Duodenal mucosa (tissue), 2 donors: ENCODE measurements around the gene PMVK.

Experiments used
- H3K27ac ChIP-seq: one replicate; pipeline ENCODE4 v1.7.0; 2013; ENCODE audit warnings: low read depth, low read length
- H3K27me3 ChIP-seq, 2 donors: one replicate each; pipeline ENCODE4 v1.7.0; 2013; ENCODE audit warnings: low read length in 2 of 2, control low read depth in 1 of 2; ENCODE audit not compliant: insufficient read depth in 2 of 2, control insufficient read depth in 1 of 2
- H3K36me3 ChIP-seq, 2 donors: one replicate each; pipeline ENCODE4 v1.7.0; 2013; ENCODE audit warnings: low read length in 2 of 2, control low read depth in 1 of 2; ENCODE audit not compliant: insufficient read depth in 2 of 2, control insufficient read depth in 1 of 2
- H3K4me1 ChIP-seq, 2 donors: one replicate each; pipeline ENCODE4 v1.7.0; 2013; ENCODE audit warnings: low read length in 2 of 2, control low read depth in 1 of 2; ENCODE audit not compliant: insufficient read depth in 2 of 2, control insufficient read depth in 1 of 2
- H3K4me3 ChIP-seq, 2 donors: one replicate each; pipeline ENCODE4 v1.7.0; 2013; ENCODE audit warnings: low read length in 2 of 2, low read depth in 1 of 2
- H3K9ac ChIP-seq, 2 donors: one replicate each; pipeline ENCODE4 v1.7.0; 2013; ENCODE audit warnings: low read length in 2 of 2, low read depth in 1 of 2
- H3K9me3 ChIP-seq, 2 donors: one replicate each; pipeline ENCODE4 v1.7.0; 2013; ENCODE audit warnings: low read length in 2 of 2, control low read depth in 1 of 2; ENCODE audit not compliant: control insufficient read depth in 1 of 2

PMVK gene

GRCh38 chr1:154880671-154881070 lies 55.8 kb downstream of the PMVK start:
- Histone ChIP-seq H3K9me3 (no peaks in the 10 kb centered on the region), H3K27me3 (no peaks in the 10 kb centered on the region), H3K27ac (no peak overlapping the region), H3K36me3 (no peaks in the 10 kb centered on the region), H3K4me1 (peaks cover 10 to 22% of the 10 kb centered on the region in 2 donors), H3K4me3 (no peak overlapping the region), H3K9ac (no peak overlapping the region)

GRCh38 chr1:154879038-154879421 lies 57.5 kb downstream of the PMVK start:
- H3K9ac ChIP-seq, result no peak overlapping the region
- peaks cover 10 to 15% of the 10 kb centered on the region in 2 donors for H3K4me1 ChIP-seq
- no peak overlapping the region for H3K4me3 ChIP-seq
- H3K27ac ChIP-seq, result no peak overlapping the region
- H3K36me3 ChIP-seq, result no peaks in the 10 kb centered on the region
- no peaks in the 10 kb centered on the region for H3K27me3 ChIP-seq
- no peaks in the 10 kb centered on the region for H3K9me3 ChIP-seq

- Histone ChIP-seq H3K4me3 (no peak overlapping the region), H3K9ac (no peak overlapping the region)
These were observed 58.0 kb downstream of the PMVK start for GRCh38 chr1:154878371-154879037.

GRCh38 chr1:154877370-154877974 lies 59.0 kb downstream of the PMVK start:
- Histone ChIP-seq H3K27ac (no peak overlapping the region), H3K9me3 (no peaks in the 10 kb centered on the region), H3K4me1 (peaks cover 10 to 12% of the 10 kb centered on the region in 2 donors), H3K9ac (no peak overlapping the region), H3K36me3 (no peaks in the 10 kb centered on the region), H3K4me3 (no peak overlapping the region), H3K27me3 (no peaks in the 10 kb centered on the region)

More at GRCh38 chr1:154878371-154879037, 58.0 kb downstream of the PMVK start:
- no peaks in the 10 kb centered on the region for H3K9me3 ChIP-seq
- no peaks in the 10 kb centered on the region for H3K36me3 ChIP-seq
- peaks cover 10 to 12% of the 10 kb centered on the region in 2 donors for H3K4me1 ChIP-seq
- H3K27ac ChIP-seq, result no peak overlapping the region
- no peaks in the 10 kb centered on the region for H3K27me3 ChIP-seq

- Histone ChIP-seq H3K27ac (no peak overlapping the region), H3K27me3 (no peaks in the 10 kb centered on the region), H3K36me3 (no peaks in the 10 kb centered on the region), H3K9me3 (no peaks in the 10 kb centered on the region), H3K9ac (no peak overlapping the region), H3K4me3 (no peak overlapping the region), H3K4me1 (peaks cover 10 to 12% of the 10 kb centered on the region in 2 donors)
These were observed 59.6 kb downstream of the PMVK start for GRCh38 chr1:154876842-154877369.
